Lung (tissue), 12 donors: ENCODE measurements around the gene CAMK1D. TPM values are rescaled to one million over a fixed set of nuclear protein-coding genes. Genes with fewer than 3 reads are reported as not detected.

ENCODE experiments used
- ATAC-seq: fragments of 200-7000 bp; cut with Tn5 transposase; one replicate; pipeline ENCODE4 v1.9.1; 2020; ENCODE audit warnings: moderate number of reproducible peaks; ENCODE audit not compliant: insufficient read depth, low FRiP score
- DNase-seq, 3 donors: peaks; one replicate each; pipeline ENCODE4 v3.0.0-alpha.2; 2013 to 2017
- H3K27ac ChIP-seq, 2 donors: one replicate each; pipeline ENCODE4 v1.5.1; 2013; ENCODE audit warnings: mild to moderate bottlenecking in 2 of 2, moderate library complexity in 2 of 2, control low read depth in 1 of 2, inconsistent platforms in 1 of 2, low read depth in 1 of 2, low read length in 1 of 2
- H3K27me3 ChIP-seq, 3 donors: one replicate each; pipeline ENCODE4 v1.5.1; 2013; ENCODE audit warnings: low read length in 2 of 3; ENCODE audit not compliant: control insufficient read depth in 3 of 3, insufficient read depth in 3 of 3
- H3K36me3 ChIP-seq, 4 donors: one replicate each; pipeline ENCODE4 v1.5.1; 2013; ENCODE audit warnings: low read length in 4 of 4, mild to moderate bottlenecking in 1 of 4, moderate library complexity in 1 of 4; ENCODE audit not compliant: control insufficient read depth in 4 of 4, insufficient read depth in 4 of 4
- H3K4me1 ChIP-seq, 5 donors: one replicate each; pipeline ENCODE4 v1.5.1; 2013; ENCODE audit warnings: low read length in 5 of 5, mild to moderate bottlenecking in 2 of 5, moderate library complexity in 1 of 5; ENCODE audit not compliant: control insufficient read depth in 5 of 5, insufficient read depth in 5 of 5
- H3K4me3 ChIP-seq: one replicate; pipeline ENCODE4 v1.5.1; 2013; ENCODE audit warnings: mild to moderate bottlenecking, control low read depth, moderate library complexity
- H3K9ac ChIP-seq, 2 donors: one replicate each; pipeline ENCODE4 v1.5.1; 2013; ENCODE audit warnings: low read length in 2 of 2, control low read depth in 1 of 2; ENCODE audit not compliant: insufficient read depth in 1 of 2
- H3K9me3 ChIP-seq, 4 donors: one replicate each; pipeline ENCODE4 v1.5.1; 2013; ENCODE audit warnings: low read length in 3 of 4, mild to moderate bottlenecking in 1 of 4, moderate library complexity in 1 of 4; ENCODE audit not compliant: control insufficient read depth in 4 of 4, insufficient read depth in 3 of 4
- WGBS, 2 donors: extraction: QIAGEN DNeasy Blood & Tissue Kit; methylation state at CpG; one replicate each; pipeline ENCODE4 v1.1.7; 2013; 5-methylcytosine and 5-hydroxymethylcytosine counted together
- polyA plus RNA-seq, 2 donors: library from polyadenylated mRNA; stranded (reverse); fragments of 200-250 nt; gene quantifications; one replicate each; pipeline ENCODE4 v1.2.1, GENCODE V29; 2013
- total RNA-seq, 2 donors: library from RNA; depleted of rRNA in 1 of 2; stranded (reverse); fragments of >200 nt in 1 of 2; gene quantifications; one replicate each; pipeline ENCODE4 v1.2.1, GENCODE V29; 2014 to 2021
- TF ChIP-seq, protein P1 (sequence below): IDR thresholded peaks from 2 replicates; pipeline ENCODE4 v1.5.1; 2012; ENCODE audit warnings: mild to moderate bottlenecking; ENCODE audit errors: control extremely low read depth, extremely low read depth
- donor health status: control.
- donor health status: control.
- donor health status: Bipolar disorder and iron deficiency.
- donor health status: healthy.
- donor health status: DM: yes; HTN: yes; CAD: no.

The CAMK1D gene
- total and polyA plus RNA-seq, 4 donors = 3.2 to 37.4 (median 7.0) TPM

DNA sequence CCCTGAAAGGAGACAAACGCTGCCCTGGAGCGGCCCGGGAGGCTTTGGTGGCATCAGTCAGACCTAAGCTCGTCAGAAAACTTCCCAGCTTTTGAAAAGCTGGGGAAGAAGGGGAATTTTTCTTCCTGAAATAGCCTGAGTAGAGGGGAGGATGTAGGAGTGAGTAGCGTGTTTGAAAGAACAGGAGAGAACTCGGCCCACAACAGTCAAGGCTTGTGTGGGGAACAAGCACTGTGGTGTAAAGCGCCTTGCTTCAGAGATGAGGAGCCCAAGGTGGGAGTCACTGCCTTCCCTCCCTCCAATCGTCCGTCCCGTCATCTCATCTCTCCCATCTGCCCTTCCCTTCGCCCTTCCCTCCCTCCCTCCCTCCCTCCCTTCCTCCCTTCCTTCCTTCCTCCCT is 273.3 kb downstream of the CAMK1D start:
- no peaks in the 10 kb centered on the region for H3K9me3 ChIP-seq
- H3K4me1 ChIP-seq = no peaks in the 10 kb centered on the region
- no peak overlapping the region for H3K27ac ChIP-seq
- TF ChIP-seq, protein P1, sequence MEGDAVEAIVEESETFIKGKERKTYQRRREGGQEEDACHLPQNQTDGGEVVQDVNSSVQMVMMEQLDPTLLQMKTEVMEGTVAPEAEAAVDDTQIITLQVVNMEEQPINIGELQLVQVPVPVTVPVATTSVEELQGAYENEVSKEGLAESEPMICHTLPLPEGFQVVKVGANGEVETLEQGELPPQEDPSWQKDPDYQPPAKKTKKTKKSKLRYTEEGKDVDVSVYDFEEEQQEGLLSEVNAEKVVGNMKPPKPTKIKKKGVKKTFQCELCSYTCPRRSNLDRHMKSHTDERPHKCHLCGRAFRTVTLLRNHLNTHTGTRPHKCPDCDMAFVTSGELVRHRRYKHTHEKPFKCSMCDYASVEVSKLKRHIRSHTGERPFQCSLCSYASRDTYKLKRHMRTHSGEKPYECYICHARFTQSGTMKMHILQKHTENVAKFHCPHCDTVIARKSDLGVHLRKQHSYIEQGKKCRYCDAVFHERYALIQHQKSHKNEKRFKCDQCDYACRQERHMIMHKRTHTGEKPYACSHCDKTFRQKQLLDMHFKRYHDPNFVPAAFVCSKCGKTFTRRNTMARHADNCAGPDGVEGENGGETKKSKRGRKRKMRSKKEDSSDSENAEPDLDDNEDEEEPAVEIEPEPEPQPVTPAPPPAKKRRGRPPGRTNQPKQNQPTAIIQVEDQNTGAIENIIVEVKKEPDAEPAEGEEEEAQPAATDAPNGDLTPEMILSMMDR = no peak
- DNase-seq (no peak), ATAC-seq (no peak)
- H3K27me3 ChIP-seq = peaks cover 0 to 15% (median 0%) of the 10 kb centered on the region in 3 donors
- H3K9ac ChIP-seq = no peak overlapping the region
- 91 to 97% methylated on average over 11 of the region's 11 CpGs for WGBS, 2 donors
- H3K4me3 ChIP-seq = no peak overlapping the region
- H3K36me3 ChIP-seq = no peaks in the 10 kb centered on the region

DNA sequence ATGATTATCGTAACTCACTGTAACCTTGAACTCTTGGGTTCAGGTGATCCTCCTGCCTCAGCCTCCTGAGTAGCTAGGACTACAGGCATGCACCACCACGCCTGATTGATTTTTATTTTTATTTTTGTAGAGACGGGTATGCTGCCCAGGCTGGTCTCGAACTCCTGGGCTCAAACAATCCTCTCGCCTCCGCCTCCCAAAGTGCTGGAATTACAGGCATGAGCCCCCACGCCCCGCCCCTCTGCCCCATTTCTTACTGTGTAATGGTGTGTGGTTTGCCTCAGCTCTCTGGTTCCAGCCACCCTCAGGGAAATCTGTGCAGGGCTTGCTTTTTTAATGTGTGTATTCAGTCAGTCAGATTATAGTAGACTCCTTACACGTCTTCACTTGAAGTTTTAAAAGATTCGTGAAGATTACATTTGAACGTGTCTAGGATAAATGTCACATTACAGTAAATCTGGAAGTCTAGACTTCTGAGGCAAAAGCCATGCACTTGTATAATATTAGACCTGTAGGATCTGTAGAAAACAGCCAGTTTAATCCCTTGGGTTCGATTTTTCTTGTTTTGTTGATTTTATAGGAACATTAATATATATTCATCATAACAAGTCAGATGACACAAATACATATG is 276.2 kb downstream of the CAMK1D start:
- WGBS, 2 donors = 88 to 90% methylated on average over 12 of the region's 12 CpGs
- Histone ChIP-seq H3K36me3 (no peaks in the 10 kb centered on the region), H3K9ac (no peak overlapping the region), H3K9me3 (no peaks in the 10 kb centered on the region), H3K27me3 (peaks cover 0 to 6% (median 0%) of the 10 kb centered on the region in 3 donors), H3K27ac (no peak overlapping the region), H3K4me1 (peaks cover 0 to 1% (median 0%) of the 10 kb centered on the region in 5 donors), H3K4me3 (no peak overlapping the region)
- DNase-seq = no peak
- TF ChIP-seq, protein P1 = no peak
- ATAC-seq = no peak

DNA sequence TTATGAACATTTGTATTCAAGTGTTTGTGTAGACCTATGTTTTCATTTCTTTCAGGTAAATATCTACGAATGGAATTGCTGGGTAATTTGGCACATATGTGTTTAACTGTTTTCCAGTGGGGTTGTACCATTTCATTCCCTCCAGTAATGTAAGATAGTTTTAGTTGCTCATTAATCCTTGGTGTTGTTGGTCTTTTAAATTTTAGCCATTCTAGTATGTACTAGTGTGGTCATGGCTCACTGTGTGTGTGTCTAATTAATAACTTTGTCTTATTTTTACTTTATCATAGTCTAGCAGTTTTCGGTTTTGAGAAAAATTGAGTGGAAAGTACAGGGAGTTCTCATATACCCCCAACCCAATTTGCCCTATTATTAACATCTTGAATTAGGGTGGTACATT is 278.8 kb downstream of the CAMK1D start:
- H3K27ac ChIP-seq = no peak overlapping the region

More for the DNA sequence above, 278.8 kb downstream of the CAMK1D start:
- Histone ChIP-seq H3K36me3 (no peaks in the 10 kb centered on the region), H3K9ac (no peak overlapping the region), H3K27me3 (peaks cover 0 to 8% (median 0%) of the 10 kb centered on the region in 3 donors), H3K4me3 (no peak overlapping the region), H3K9me3 (peaks cover 0 to 3% (median 0%) of the 10 kb centered on the region in 4 donors), H3K4me1 (peaks cover 0 to 1% (median 0%) of the 10 kb centered on the region in 5 donors)
- DNase-seq (no peak), ATAC-seq (no peak)
- TF ChIP-seq, protein P1 = no peak
- WGBS, 2 donors = 95 to 97% methylated on average over 2 of the region's 2 CpGs
